ENCODE results near the gene CHRNB4.

- TF ChIP-seq POU2F2 (IDR thresholded peaks at IDR 0.05; ENCODE audit: low read depth, low read length) = no peak
- TF ChIP-seq POLR2AphosphoS5 (IDR thresholded peaks at IDR 0.05; ENCODE audit: low read depth, low read length) = no peak
- TF ChIP-seq POLR2A (IDR thresholded peaks at IDR 0.05; ENCODE audit: low read depth, low read length) = no peak
- TF ChIP-seq SPI1 (IDR thresholded peaks at IDR 0.05; ENCODE audit: low read depth, low read length) = no peak
- TF ChIP-seq TAF1 (IDR thresholded peaks at IDR 0.05; ENCODE audit: low read depth, low read length) = no peak
- no peak for TF ChIP-seq PAX5 (IDR thresholded peaks at IDR 0.05; ENCODE audit: insufficient read depth, low read length, severe bottlenecking)
Observed at GRCh38 chr15:78634210-78635145, 6.5 kb downstream of the CHRNB4 start.
